ENCODE results near the gene MLYCD. TPM values are rescaled to one million over a fixed set of nuclear protein-coding genes. Genes with fewer than 3 reads are reported as not detected.
A peak's percentile ranks its signal among the peaks of the same experiment; 100 is the strongest.

MLYCD gene
- total RNA-seq (8.8 TPM), polyA plus RNA-seq (ENCODE audit: insufficient read depth, low read depth, low replicate concordance) (9.1 TPM)
- long read RNA-seq, donor 1, full-length matches to known transcripts: 7 of 7 reads
- long read RNA-seq, donor 1, partial matches to known transcripts: 0 of 7 reads
- long read RNA-seq, donor 1, other reads (novel, unspliced or antisense): 0 of 7 reads
- long read RNA-seq, donor 2, full-length matches to known transcripts: 5 of 5 reads
- long read RNA-seq, donor 2, partial matches to known transcripts: 0 of 5 reads
- long read RNA-seq, donor 2, other reads (novel, unspliced or antisense): 0 of 5 reads
- long read RNA-seq, donor 3, full-length matches to known transcripts: 7 of 7 reads
- long read RNA-seq, donor 3, partial matches to known transcripts: 0 of 7 reads
- long read RNA-seq, donor 3, other reads (novel, unspliced or antisense): 0 of 7 reads
- long read RNA-seq, donor 4, full-length matches to known transcripts: 4 of 4 reads
- long read RNA-seq, donor 4, partial matches to known transcripts: 0 of 4 reads
- long read RNA-seq, donor 4, other reads (novel, unspliced or antisense): 0 of 4 reads
- long read RNA-seq, donor 5: 0 reads
- long read RNA-seq, donor 6, full-length matches to known transcripts: 1 of 1 reads
- long read RNA-seq, donor 6, partial matches to known transcripts: 0 of 1 reads
- long read RNA-seq, donor 6, other reads (novel, unspliced or antisense): 0 of 1 reads
- long read RNA-seq, donor 7, full-length matches to known transcripts: 11 of 20 reads
- long read RNA-seq, donor 7, partial matches to known transcripts: 4 of 20 reads
- long read RNA-seq, donor 7, other reads (novel, unspliced or antisense): 5 of 20 reads
- long read RNA-seq, donor 8, full-length matches to known transcripts: 4 of 4 reads
- long read RNA-seq, donor 8, partial matches to known transcripts: 0 of 4 reads
- long read RNA-seq, donor 8, other reads (novel, unspliced or antisense): 0 of 4 reads
- long read RNA-seq, donor 9, full-length matches to known transcripts: 2 of 2 reads
- long read RNA-seq, donor 9, partial matches to known transcripts: 0 of 2 reads
- long read RNA-seq, donor 9, other reads (novel, unspliced or antisense): 0 of 2 reads
- long read RNA-seq, donor 10, full-length matches to known transcripts: 9 of 9 reads
- long read RNA-seq, donor 10, partial matches to known transcripts: 0 of 9 reads
- long read RNA-seq, donor 10, other reads (novel, unspliced or antisense): 0 of 9 reads

GRCh38 chr16:83898463-83899271 is at the start of gene MLYCD:
Gene MLYCD, plus strand, starts transcription at chr16:83899115. Its CDS starts 30 bp downstream, at chr16:83899145.
- H3K4me3 ChIP-seq (ENCODE audit: low read length in 3 of 3): peak within 1 kb of the TSS; percentile 48 to 82 (median 75)
- H3K4me1 ChIP-seq (ENCODE audit: control insufficient read depth in 2 of 3, insufficient read depth in 2 of 3, low read depth in 1 of 3, low read length in 3 of 3): peaks cover 0 to 11% (median 6%) of the 10 kb centered on the region in 3 donors
- peak within 1 kb of the TSS; percentile 37 to 83 (median 63) for H3K9ac ChIP-seq (ENCODE audit: low read length in 3 of 3)
- FAIRE-seq: no peak
- H3K36me3 ChIP-seq (ENCODE audit: control insufficient read depth in 2 of 3, insufficient read depth in 3 of 3, low read length in 3 of 3): peaks cover 0 to 4% (median 0%) of the 10 kb centered on the region in 3 donors
- H3K27me3 ChIP-seq (ENCODE audit: control insufficient read depth, insufficient read depth, low read length): no peaks in the 10 kb centered on the region
- intact Hi-C loops (cut with DNase I): no loop called here
- no peaks in the 10 kb centered on the region for H3K9me3 ChIP-seq (ENCODE audit: control insufficient read depth in 2 of 3, insufficient read depth in 1 of 3, low read length in 3 of 3)
- TF ChIP-seq CTCF (IDR thresholded peaks at IDR 0.05; ENCODE audit: borderline replicate concordance, extremely low read depth, insufficient read depth): no peak
- DNase-seq: peak; percentile 81 to 95 (median 87)
- peak within 1 kb of the TSS; percentile 88 for H3K27ac ChIP-seq (ENCODE audit: low read depth in 2 of 2, low read length in 2 of 2)

GRCh38 chr16:83849421-83849820 is 49.5 kb upstream of the MLYCD start:
- Histone ChIP-seq H3K4me3 (ENCODE audit: low read length in 3 of 3) (no peak overlapping the region), H3K36me3 (ENCODE audit: control insufficient read depth in 2 of 3, insufficient read depth in 3 of 3, low read length in 3 of 3) (no peaks in the 10 kb centered on the region), H3K9ac (ENCODE audit: low read length in 3 of 3) (no peak overlapping the region), H3K27me3 (ENCODE audit: control insufficient read depth, insufficient read depth, low read length) (no peaks in the 10 kb centered on the region), H3K27ac (ENCODE audit: low read depth in 2 of 2, low read length in 2 of 2) (no peak overlapping the region), H3K4me1 (ENCODE audit: control insufficient read depth in 2 of 3, insufficient read depth in 2 of 3, low read depth in 1 of 3, low read length in 3 of 3) (no peaks in the 10 kb centered on the region), H3K9me3 (ENCODE audit: control insufficient read depth in 2 of 3, insufficient read depth in 1 of 3, low read length in 3 of 3) (no peaks in the 10 kb centered on the region)
- FAIRE-seq (no peak), DNase-seq (no peak)
- no peak for TF ChIP-seq CTCF (IDR thresholded peaks at IDR 0.05; ENCODE audit: borderline replicate concordance, extremely low read depth, insufficient read depth)
- intact Hi-C loops (cut with DNase I): no loop called here

GRCh38 chr16:83850947-83851346 is 48.0 kb upstream of the MLYCD start:
- no peak overlapping the region for H3K27ac ChIP-seq (ENCODE audit: low read depth in 2 of 2, low read length in 2 of 2)
- H3K36me3 ChIP-seq (ENCODE audit: control insufficient read depth in 2 of 3, insufficient read depth in 3 of 3, low read length in 3 of 3): no peaks in the 10 kb centered on the region
- FAIRE-seq (no peak), DNase-seq (no peak)
- H3K9me3 ChIP-seq (ENCODE audit: control insufficient read depth in 2 of 3, insufficient read depth in 1 of 3, low read length in 3 of 3): no peaks in the 10 kb centered on the region
- H3K9ac ChIP-seq (ENCODE audit: low read length in 3 of 3): no peak overlapping the region
- no peaks in the 10 kb centered on the region for H3K4me1 ChIP-seq (ENCODE audit: control insufficient read depth in 2 of 3, insufficient read depth in 2 of 3, low read depth in 1 of 3, low read length in 3 of 3)
- no peak overlapping the region for H3K4me3 ChIP-seq (ENCODE audit: low read length in 3 of 3)
- H3K27me3 ChIP-seq (ENCODE audit: control insufficient read depth, insufficient read depth, low read length): no peaks in the 10 kb centered on the region
- no peak for TF ChIP-seq CTCF (IDR thresholded peaks at IDR 0.05; ENCODE audit: borderline replicate concordance, extremely low read depth, insufficient read depth)
- intact Hi-C loops (cut with DNase I): no loop called here

All from kidney (tissue), 22 donors.